GM12801 (cell line): ENCODE data around the gene ZBED4.

Experiments
- TF ChIP-seq, protein P1 (sequence below): IDR thresholded peaks from one replicate; pipeline ENCODE4 v1.5.1; 2011; ENCODE audit warnings: control low read depth; ENCODE audit not compliant: insufficient read length; ENCODE audit errors: extremely low read depth

Gene ZBED4

DNA sequence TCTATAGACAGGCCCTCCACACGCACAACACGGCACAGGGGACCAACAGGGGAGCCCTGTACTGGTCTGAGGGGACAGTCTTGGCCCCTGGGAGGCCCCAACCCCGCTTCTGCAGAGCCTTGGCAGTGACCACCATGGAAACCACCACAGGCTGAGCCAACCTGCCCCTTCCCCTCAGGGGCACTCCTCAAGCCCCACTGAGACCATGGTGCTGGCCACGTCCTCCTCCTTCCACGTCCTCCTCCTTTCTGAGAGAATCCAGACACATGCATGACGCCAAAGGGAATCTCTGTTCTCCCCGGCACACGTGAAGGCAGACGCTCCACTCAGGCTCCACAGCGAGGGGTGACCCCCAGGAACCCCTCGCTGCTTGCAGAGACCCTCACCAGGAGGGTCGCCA is 28.7 kb upstream of the ZBED4 start:
- TF ChIP-seq, protein P1, sequence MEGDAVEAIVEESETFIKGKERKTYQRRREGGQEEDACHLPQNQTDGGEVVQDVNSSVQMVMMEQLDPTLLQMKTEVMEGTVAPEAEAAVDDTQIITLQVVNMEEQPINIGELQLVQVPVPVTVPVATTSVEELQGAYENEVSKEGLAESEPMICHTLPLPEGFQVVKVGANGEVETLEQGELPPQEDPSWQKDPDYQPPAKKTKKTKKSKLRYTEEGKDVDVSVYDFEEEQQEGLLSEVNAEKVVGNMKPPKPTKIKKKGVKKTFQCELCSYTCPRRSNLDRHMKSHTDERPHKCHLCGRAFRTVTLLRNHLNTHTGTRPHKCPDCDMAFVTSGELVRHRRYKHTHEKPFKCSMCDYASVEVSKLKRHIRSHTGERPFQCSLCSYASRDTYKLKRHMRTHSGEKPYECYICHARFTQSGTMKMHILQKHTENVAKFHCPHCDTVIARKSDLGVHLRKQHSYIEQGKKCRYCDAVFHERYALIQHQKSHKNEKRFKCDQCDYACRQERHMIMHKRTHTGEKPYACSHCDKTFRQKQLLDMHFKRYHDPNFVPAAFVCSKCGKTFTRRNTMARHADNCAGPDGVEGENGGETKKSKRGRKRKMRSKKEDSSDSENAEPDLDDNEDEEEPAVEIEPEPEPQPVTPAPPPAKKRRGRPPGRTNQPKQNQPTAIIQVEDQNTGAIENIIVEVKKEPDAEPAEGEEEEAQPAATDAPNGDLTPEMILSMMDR = no peak

DNA sequence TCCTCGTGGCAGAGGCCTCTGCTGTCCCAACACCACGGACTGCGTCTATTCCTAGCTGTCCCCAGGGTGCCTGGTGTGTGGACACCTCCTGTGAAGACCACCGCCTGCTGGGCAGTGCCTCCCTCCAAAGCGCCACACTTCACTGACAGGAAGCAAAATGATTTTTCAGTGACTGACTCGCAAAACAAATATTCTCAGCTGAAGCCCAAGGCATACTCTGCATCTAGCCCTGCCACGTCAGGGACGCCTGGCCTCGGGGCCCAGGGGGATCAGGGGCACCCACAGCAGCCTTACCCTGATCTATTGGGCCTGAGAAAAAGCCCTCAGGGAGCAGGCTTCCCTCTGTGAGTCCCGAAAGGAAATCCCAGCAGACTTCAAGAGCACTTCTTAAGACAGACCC is 28.2 kb upstream of the ZBED4 start:
- TF ChIP-seq, protein P1 = no peak

- TF ChIP-seq, protein P1 = no peak
These were observed 27.6 kb upstream of the ZBED4 start for GRCh38 chr22:49825944-49826602.

DNA sequence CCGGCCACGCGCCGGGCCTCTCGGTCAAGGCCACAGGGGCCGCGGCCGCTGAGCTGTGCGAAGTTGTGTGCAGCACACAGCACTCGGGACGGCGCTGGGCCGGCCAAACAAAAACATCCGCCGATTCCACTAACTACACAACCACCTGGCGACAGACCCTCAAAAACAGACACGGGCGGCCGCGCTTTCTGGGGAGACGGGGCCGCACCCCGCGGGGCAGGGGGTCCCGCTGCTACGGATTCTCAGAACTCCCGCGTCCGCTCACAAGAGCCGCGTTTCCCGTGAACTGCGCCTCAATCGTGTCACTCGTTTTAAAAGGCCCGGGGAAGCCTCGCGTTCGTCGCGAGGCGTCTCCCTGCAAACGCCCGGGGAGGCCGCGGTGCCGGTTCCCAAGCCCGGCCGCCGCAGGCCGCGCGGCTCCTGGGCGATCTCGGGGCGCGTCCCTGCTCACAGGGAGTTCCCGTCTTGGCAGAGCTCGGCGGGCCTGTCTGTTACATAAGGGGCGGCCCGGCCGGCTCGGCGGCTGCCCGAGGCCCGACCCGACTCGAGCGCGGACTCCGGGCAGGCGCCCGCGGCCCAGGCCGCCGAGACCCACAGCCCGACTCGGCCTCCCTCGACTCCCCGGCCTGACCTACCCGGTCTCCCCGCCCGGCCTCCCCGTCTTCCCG is 26.9 kb upstream of the ZBED4 start:
- TF ChIP-seq, protein P1 = no peak

- TF ChIP-seq, protein P1 = no peak
These were observed 26.3 kb upstream of the ZBED4 start for GRCh38 chr22:49827271-49827852.

DNA sequence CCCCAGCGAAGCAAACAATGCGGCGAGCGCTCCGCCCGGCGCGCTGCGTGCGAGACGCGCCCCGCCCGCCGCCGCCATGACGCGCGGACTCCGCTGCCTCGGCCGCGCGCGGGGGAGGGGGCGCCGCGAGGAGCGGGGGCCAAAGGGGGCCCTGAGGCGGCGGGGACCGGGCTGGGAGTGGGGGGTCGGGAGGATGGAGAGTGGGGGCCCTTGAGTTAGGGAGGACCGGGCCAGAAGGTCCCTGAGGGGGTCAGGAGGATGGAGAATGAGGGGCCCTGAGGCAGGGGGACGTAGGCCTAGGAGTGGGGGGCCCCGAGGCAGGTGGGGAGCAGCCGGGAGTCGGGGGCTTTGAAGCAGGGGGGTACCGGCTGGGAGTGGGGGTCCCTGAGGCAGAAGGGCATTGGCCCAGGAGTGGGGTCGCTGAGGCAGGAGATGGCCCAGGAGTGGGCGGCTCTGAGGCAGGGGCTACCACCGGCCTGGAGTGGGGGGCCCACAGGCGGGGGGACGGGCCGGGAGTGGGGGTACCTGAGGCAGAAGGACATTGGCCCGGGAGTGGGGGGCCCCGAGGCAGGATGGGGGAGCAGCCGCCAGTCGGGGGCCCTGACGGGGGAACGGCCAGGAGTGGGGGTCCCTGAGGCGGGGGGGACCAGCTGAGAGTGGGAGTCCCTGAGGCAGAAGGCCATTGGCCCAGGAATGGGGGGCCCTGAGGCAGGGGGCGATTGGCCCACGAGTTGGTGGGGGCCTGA is 25.6 kb upstream of the ZBED4 start, which contains the start of gene BRD1:
BRD1 (minus strand) TSS at position 21 of the 746 bp plus-strand sequence. CDS start 3,556 bp downstream, outside the sequence.
- TF ChIP-seq, protein P1 = no peak

DNA sequence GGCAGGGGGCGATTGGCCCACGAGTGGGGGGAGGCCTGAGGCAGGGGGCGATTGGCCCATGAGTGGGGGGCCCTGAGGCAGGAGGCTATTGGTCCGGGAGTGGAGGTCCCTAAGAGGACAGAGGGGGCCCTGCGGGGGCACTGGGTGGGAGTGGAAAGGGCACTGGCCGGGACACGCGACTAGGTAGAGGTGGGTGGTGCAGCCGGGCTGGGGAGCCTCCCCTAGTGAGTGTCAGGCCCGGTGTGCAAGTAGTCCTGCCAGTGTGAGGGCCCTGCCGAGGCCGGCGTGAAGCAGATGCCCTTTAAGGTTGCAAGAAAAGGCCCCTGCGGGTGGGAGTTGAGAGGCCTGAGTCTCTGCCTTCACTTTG is 25.1 kb upstream of the ZBED4 start:
- TF ChIP-seq, protein P1 = no peak
